Frontal cortex (tissue), 4 donors: ENCODE results near the gene CACNA2D3. TPM values are rescaled to one million over a fixed set of nuclear protein-coding genes. Genes with fewer than 3 reads are reported as not detected.

ENCODE experiments used
- DNase-seq, 2 donors: peaks; one replicate each; pipeline ENCODE4 v3.0.0; 2012; ENCODE audit warnings: low spot score in 2 of 2
- FAIRE-seq: peaks from 2 replicates; lab custom pipeline; 2012; peaks lifted over from hg19 to GRCh38; lab: Jason Lieb, UNC
- total RNA-seq: library from RNA; depleted of rRNA; stranded (reverse); fragments of >200 nt; gene quantifications from one replicate; pipeline ENCODE4 v1.2.3, GENCODE V29; 2014
- donor health status: control.
- donor health status: control.
- donor health status: control.

CACNA2D3 gene
- total RNA-seq, 1 donor from 2014 or later = 30.6 TPM

DNA sequence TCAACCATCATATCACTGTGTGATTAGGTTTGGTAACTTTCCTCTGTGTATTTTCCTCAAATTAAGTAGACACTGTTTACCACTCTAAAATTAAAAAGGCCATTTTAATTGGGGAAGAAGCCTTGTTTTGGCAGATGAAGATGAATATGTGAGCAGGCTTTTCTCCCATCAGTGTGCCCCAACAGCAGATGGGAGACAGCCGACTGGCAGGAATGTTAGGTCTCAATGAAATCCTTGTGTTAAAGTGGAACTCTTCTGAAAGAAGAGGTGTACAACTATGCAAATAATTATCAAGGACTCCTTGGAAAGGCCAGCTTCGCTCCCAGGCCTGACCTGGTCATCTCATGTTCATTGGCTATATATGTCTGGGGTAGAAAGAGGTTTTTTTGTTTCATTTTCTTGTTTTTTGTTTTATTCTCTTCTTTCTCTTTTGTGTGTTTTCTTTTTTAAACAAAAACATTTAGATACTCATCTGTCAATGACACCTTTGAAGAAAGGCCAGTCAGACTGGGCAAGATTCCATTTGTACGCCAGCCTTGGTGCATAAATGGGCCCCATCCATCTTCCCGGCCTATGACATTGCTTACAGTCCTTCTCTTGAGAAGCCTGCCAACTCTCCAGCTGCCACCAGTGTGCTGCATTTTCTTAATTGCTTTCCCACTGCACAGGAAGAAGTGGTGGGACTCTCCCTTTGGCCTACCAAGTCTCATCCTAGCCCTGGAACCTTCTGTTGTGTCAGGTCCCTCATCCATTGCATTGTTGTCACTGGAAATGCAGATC, 779.7 kb downstream of the CACNA2D3 start:
- DNase-seq = no peak
- FAIRE-seq = no peak

- DNase-seq (no peak), FAIRE-seq (no peak)
Measured at GRCh38 chr3:54905261-54905888, 783.0 kb downstream of the CACNA2D3 start.

- DNase-seq = no peak
- no peak for FAIRE-seq
Measured at GRCh38 chr3:54905920-54906319, 783.6 kb downstream of the CACNA2D3 start.

DNA sequence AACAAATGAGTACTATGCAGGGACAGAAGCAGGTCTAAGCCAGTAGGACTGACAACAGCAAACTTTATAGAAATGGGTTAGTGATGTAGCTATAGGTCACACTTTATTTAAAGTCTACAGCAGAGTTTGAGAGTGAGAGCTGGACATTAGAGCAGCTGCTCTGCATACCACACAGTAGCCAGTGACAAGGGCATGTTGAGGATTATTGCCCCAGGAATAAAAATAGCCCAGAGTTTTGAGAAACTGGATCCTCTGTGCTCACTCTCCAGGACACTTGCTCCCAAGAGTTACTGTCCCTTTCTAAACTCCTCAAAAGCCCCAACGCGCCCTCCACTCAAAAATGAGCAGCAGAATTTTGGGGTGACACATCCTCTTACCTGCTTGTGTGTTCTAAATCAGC, 784.4 kb downstream of the CACNA2D3 start:
- FAIRE-seq (no peak), DNase-seq (no peak)

GRCh38 chr3:54909191-54909590, 786.8 kb downstream of the CACNA2D3 start:
- no peak for FAIRE-seq
- no peak for DNase-seq

DNA sequence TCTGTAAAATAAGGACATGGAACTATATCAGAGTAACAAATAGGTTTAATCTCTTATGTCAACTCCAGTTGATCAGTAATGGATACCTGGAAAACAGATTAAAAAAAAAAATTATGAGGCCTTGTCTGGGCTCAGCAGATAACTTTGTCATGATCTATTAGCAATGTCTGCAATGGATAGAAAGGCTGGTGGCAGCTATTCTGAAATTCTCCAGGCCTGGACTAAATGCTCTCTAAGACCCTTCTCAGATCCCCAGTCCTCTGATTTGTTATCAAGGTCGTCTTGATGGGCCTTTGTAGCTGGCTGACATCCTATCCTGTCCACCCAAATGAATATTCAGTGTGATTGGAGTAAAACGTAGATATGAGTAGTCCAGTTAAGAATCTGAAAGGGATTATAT, 791.8 kb downstream of the CACNA2D3 start:
- no peak for FAIRE-seq
- DNase-seq = no peak

- FAIRE-seq (no peak), DNase-seq (no peak)
Measured at GRCh38 chr3:54915181-54915580, 792.8 kb downstream of the CACNA2D3 start.

DNA sequence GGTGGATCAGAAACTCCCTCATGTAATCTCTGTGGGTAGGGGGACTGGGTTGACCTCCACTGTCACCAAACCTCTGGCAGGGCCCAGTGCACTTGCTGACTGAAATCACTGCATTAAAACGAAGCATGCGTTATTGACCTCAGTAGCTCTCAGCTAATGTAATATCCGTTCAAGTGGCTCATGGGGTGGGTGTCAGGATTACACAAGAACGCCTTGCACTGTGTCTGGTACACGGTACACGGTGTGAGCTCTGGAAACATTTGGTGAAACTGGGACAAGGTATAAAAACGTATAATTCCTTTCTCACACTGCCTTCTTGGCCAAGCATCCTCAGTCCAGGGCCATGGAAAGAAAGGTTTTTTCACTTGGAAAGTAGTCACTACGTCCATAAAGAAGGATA, 793.6 kb downstream of the CACNA2D3 start:
- no peak for FAIRE-seq
- no peak for DNase-seq

DNA sequence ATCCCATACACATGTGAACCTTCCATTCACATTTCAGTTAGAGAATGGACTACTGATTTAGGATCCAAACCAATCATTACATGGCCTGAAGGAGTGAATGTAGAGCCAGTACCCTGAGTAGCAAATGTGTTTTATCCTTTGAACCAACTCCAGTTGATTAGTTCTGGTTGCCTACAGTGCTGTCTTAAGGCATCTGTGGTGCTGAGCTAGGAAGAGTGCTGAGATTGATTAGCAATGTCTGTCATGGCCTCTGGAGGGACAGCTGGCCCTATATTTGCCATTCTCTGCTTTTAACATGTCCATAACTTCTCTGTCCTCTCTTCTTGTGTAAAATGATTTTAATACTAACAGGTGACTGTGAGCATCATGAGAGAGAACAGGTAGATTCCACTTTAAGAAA, 794.4 kb downstream of the CACNA2D3 start:
- DNase-seq = no peak
- FAIRE-seq = no peak

DNA sequence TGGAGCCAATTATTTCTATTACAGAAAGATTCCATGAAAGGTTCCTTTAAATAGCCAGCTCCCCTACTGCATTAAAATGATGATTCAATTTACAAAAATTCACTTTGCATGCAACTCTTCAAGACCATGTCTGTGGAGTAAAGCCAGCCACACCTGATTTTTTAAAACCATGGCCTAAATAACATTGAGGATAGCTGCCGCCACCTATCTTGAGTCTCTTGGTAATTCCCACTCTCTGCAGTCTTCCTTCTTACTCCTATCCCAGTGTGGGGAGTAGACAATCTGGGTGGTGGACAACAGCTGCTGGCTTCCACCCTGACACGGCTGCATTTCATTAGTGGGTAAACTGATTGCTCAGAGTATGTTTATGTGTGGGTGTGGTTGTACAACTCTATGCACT, 794.8 kb downstream of the CACNA2D3 start:
- DNase-seq (no peak), FAIRE-seq (no peak)

GRCh38 chr3:54917862-54918261, 795.5 kb downstream of the CACNA2D3 start:
- no peak for FAIRE-seq
- DNase-seq = no peak

DNA sequence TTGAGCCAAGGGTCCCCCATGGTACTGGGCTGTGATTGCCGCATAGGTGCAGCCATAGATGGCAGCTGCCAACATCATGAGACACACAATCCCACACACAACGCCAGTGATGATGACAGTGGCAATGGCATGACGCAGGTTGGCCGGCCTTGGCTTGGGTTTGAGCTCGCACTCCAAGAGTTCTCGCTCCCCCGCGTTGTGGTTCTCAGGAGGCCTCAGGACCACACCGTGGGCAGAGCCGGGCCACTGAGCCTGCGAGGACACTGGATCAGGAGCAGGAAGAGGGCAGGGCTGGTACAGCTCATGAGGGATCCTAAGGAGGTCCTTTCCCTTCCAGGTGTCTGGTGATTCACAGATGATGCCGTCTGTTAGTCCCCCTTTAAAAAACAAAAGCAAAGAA, 796.2 kb downstream of the CACNA2D3 start:
- DNase-seq (no peak), FAIRE-seq (no peak)

GRCh38 chr3:54928046-54928770, 805.9 kb downstream of the CACNA2D3 start, which contains the start of gene LRTM1:
LRTM1 (minus strand) TSS chr3:54928059; CDS start chr3:54927911, 148 bp downstream.
- DNase-seq = no peak
- no peak for FAIRE-seq

GRCh38 chr3:54931182-54931581, 808.8 kb downstream of the CACNA2D3 start:
- FAIRE-seq = no peak
- peak; percentile 37 to 42 for DNase-seq

DNA sequence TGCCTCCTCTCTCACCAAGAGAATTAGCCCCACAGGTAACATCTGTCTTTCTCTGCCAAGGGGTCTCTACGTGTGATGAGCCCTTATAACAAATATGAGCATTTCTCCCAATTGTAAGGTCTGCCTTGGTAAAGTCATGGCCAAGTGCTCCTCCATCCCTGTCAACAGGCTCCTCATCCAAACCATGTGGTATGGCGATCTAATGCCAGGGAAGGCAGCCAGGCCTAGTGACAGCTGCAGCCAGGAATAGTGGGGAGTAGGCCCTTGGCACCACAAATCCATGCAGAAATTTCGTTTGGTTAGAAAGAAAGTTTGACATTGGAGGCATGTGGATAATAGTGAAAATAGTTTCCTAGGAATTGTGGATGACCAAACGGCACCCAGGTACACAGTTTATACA, 810.3 kb downstream of the CACNA2D3 start:
- no peak for FAIRE-seq
- DNase-seq = peak in 1 of 2 donors; percentile 16

GRCh38 chr3:54935869-54936268, 813.5 kb downstream of the CACNA2D3 start:
- no peak for FAIRE-seq
- no peak for DNase-seq

- no peak for DNase-seq
- FAIRE-seq = no peak
Measured at GRCh38 chr3:54936561-54936960, 814.2 kb downstream of the CACNA2D3 start.

- FAIRE-seq (no peak), DNase-seq (no peak)
Measured at GRCh38 chr3:54939557-54940300, 817.4 kb downstream of the CACNA2D3 start.

GRCh38 chr3:54940971-54941370, 818.6 kb downstream of the CACNA2D3 start:
- no peak for FAIRE-seq

DNA sequence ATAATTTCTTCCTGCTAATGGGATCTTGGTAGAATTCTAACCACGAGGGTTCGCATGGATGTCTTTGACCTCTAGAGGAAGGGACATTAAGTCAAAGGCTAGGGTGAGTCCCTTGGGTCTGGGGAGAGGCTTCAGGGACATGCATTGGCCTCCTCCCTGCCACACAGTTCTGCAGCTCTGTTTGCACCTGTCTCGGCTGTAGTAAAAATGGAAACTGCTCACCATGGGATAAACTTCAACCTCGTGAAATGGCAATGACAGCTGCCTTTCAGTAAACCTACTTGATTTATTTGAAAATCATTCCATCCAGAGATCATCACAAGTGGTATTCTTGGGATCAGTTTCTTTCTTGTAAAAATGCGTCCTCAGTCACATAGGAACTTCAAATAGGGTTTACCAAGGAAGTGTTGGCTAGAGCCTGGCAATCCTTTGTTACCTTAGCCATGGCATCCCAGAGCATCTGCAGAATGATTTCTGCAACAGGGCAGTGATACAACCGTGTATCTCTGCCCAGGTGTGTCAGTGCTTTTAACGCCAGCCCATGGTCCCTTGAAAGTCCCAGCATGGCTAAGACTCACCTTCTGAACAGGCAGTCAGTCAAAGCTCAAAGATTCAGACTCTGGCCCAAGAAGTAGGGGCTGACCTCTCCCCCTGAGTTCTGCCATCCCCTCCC, 819.5 kb downstream of the CACNA2D3 start:
- no peak for DNase-seq
- FAIRE-seq = no peak

More at GRCh38 chr3:54940971-54941370, 818.6 kb downstream of the CACNA2D3 start:
- no peak for DNase-seq
